ENCODE data around the gene TRMT44. TPM values are rescaled to one million over a fixed set of nuclear protein-coding genes. Genes with fewer than 3 reads are reported as not detected.

TRMT44 gene
- total and polyA plus RNA-seq, 2 of the 4 experiments (the other 2 are of a cell fraction) = 7.3 to 8.1 TPM

DNA sequence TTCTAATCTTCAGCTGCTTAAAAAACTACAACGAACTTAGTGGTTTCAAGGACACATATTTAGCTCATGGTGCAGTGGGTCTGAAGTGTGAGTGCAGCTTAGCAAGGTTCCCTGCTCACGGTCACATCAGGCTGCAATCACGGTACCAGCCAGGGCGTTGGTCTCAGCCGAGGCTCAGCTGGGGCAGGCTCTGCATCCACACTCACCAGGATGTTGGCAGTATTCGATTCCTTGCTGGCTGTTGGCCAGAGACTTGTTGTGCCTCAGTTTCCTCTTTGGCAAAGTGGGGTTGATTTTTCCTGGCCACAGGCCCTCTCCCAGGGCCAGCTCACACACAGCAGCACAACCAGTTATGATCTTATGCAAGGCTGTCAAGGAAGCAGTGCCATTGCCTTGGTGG lies 61.8 kb downstream of the TRMT44 start:
- no peak overlapping the region for H3K14ac ChIP-seq (replicated peaks; ENCODE audit: low read depth, low read length)
- no peak overlapping the region for H4K5ac ChIP-seq (ENCODE audit: low read depth, low read length)
- dilution Hi-C loops (cut with HindIII; ENCODE audit: low sequenced_read_pairs, unreplicated experiment) = no loop called here
- H3K23ac ChIP-seq (ENCODE audit: low read depth, low read length) = no peak overlapping the region
- H3K9ac ChIP-seq (ENCODE audit: low read depth, low read length) = no peak overlapping the region
- TF ChIP-seq RFX5 (IDR thresholded peaks at IDR 0.05; ENCODE audit: low read depth, low read length) (no peak), RAD21 (IDR thresholded peaks at IDR 0.05; ENCODE audit: low read length) (no peak), ELK1 (IDR thresholded peaks at IDR 0.05; ENCODE audit: borderline replicate concordance, low read depth, low read length) (no peak), MXI1 (IDR thresholded peaks at IDR 0.05; ENCODE audit: borderline replicate concordance, low read depth, low read length) (no peak), CEBPB (IDR thresholded peaks at IDR 0.05; ENCODE audit: low read depth, low read length) (no peak), NFE2L2 (IDR thresholded peaks at IDR 0.05; ENCODE audit: low read depth, low read length) (no peak), POLR2A (IDR thresholded peaks at IDR 0.05; ENCODE audit: low read depth, low read length) (no peak), RCOR1 (IDR thresholded peaks at IDR 0.05; ENCODE audit: insufficient replicate concordance, low read length) (no peak), MAFK (IDR thresholded peaks at IDR 0.05; ENCODE audit: low read depth, low read length) (no peak), MAZ (IDR thresholded peaks at IDR 0.05; ENCODE audit: borderline replicate concordance, low read depth, low read length) (no peak), BHLHE40 (IDR thresholded peaks at IDR 0.05; ENCODE audit: low read depth, low read length) (no peak), CHD1 (IDR thresholded peaks at IDR 0.05; ENCODE audit: low read depth, low read length) (no peak), USF2 (IDR thresholded peaks at IDR 0.05; ENCODE audit: low read depth, low read length) (no peak), FOS (IDR thresholded peaks at IDR 0.05; ENCODE audit: low read depth, low read length) (no peak), SMC3 (IDR thresholded peaks at IDR 0.05; ENCODE audit: low read depth, low read length) (no peak)
- TF ChIP-seq, protein P1, sequence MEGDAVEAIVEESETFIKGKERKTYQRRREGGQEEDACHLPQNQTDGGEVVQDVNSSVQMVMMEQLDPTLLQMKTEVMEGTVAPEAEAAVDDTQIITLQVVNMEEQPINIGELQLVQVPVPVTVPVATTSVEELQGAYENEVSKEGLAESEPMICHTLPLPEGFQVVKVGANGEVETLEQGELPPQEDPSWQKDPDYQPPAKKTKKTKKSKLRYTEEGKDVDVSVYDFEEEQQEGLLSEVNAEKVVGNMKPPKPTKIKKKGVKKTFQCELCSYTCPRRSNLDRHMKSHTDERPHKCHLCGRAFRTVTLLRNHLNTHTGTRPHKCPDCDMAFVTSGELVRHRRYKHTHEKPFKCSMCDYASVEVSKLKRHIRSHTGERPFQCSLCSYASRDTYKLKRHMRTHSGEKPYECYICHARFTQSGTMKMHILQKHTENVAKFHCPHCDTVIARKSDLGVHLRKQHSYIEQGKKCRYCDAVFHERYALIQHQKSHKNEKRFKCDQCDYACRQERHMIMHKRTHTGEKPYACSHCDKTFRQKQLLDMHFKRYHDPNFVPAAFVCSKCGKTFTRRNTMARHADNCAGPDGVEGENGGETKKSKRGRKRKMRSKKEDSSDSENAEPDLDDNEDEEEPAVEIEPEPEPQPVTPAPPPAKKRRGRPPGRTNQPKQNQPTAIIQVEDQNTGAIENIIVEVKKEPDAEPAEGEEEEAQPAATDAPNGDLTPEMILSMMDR (conservative IDR thresholded peaks at IDR 0.05; ENCODE audit: low read depth, low read length) = no peak
- no peaks in the 10 kb centered on the region for H3K79me1 ChIP-seq (ENCODE audit: low read depth in 1 of 2, low read length in 2 of 2)
- no peaks in the 10 kb centered on the region for H3K36me3 ChIP-seq (ENCODE audit: control insufficient read depth, insufficient read depth, low read length)
- no peaks in the 10 kb centered on the region for H3K9me1 ChIP-seq (ENCODE audit: insufficient read depth, low read length)
- no peak overlapping the region for H2BK5ac ChIP-seq (ENCODE audit: low read depth, low read length, poor library complexity, severe bottlenecking)
- DNase-seq (no peak), ATAC-seq (ENCODE audit: low read depth) (no peak)
- H3K4me2 ChIP-seq (ENCODE audit: low read depth, low read length) = no peak overlapping the region
- H3K4me1 ChIP-seq (ENCODE audit: control insufficient read depth, insufficient read depth, low read length) = peaks cover 15% of the 10 kb centered on the region; the same call in 1 of the 2 replicates
- H4K91ac ChIP-seq (ENCODE audit: insufficient read depth, low read depth, low read length) = no peak overlapping the region
- H4K8ac ChIP-seq (ENCODE audit: low read depth in 2 of 2, low read length in 2 of 2) = no peak overlapping the region
- no peak overlapping the region for H3K27ac ChIP-seq (ENCODE audit: insufficient read depth, low read length)
- no peak overlapping the region for H2BK20ac ChIP-seq (ENCODE audit: low read depth, low read length)
- no peak overlapping the region for H2BK15ac ChIP-seq (ENCODE audit: low read depth, low read length)
- no peaks in the 10 kb centered on the region for H4K20me1 ChIP-seq (ENCODE audit: insufficient read depth, low read length)
- intact Hi-C loops (cut with micrococcal nuclease) = no loop called here
- H2BK120ac ChIP-seq (ENCODE audit: low read depth, low read length) = no peak overlapping the region
- no peak overlapping the region for H2AFZ ChIP-seq (replicated peaks; ENCODE audit: low read length, poor library complexity)
- no peak overlapping the region for H2AK5ac ChIP-seq (ENCODE audit: low read depth, low read length)
- no peak overlapping the region for H3K4ac ChIP-seq (ENCODE audit: low read depth, low read length)
- peaks cover 9% of the 10 kb centered on the region; the same call in 1 of the 2 replicates for H3K9me3 ChIP-seq (ENCODE audit: control insufficient read depth, insufficient read depth, low read length)
- no TSS peak for BruUV-seq (replicated peaks)
- ChIA-PET POLR2A (ENCODE audit: unreplicated experiment) (no interaction called here), CTCF (no interaction called here)
- H3K56ac ChIP-seq (ENCODE audit: extremely low read depth, insufficient read depth, low read length) = no peak overlapping the region
- no peak overlapping the region for H3K18ac ChIP-seq (ENCODE audit: low read depth, low read length)
- no peak overlapping the region for H3K4me3 ChIP-seq (ENCODE audit: insufficient read depth, low read depth, low read length)
- 79% methylated on average over 3 of the region's 6 CpGs; no CpG with 5 or more reads in 1 of the 2 experiments for WGBS, 2 experiments (ENCODE audit: extremely low coverage in 2 of 2, insufficient read length in 1 of 2)
- H3K27me3 ChIP-seq (ENCODE audit: control insufficient read depth, insufficient read depth, low read length) = peaks cover 24% of the 10 kb centered on the region; the same call in 1 of the 2 replicates
- in situ Hi-C loops (cut with MboI; ENCODE audit: low sequenced_read_pairs) = no loop called here
- no peak overlapping the region for H2AK9ac ChIP-seq (replicated peaks; ENCODE audit: low read depth, low read length, poor library complexity)
